ENCODE results near the gene RPP25.

DNA sequence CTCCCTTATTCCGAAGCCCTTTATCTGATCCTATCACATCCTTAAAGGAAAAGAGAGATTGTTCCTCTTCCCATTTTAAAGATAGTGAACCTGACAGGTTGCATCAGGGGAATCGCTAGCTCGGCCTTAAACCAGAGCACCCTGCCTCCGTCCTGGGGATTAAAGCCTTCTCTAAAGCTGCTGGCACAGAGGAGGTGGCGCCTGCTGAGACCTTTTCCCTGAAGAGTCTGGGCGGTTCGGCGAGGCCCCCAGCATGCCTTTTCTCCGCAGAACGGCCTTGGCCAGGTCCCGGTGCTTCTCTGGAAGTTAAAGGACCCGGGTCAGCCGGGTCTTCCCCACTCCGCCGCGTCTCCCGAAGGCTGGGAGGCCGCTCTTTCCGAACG lies 50.5 kb downstream of the RPP25 start:
- TF ChIP-seq, protein P1, sequence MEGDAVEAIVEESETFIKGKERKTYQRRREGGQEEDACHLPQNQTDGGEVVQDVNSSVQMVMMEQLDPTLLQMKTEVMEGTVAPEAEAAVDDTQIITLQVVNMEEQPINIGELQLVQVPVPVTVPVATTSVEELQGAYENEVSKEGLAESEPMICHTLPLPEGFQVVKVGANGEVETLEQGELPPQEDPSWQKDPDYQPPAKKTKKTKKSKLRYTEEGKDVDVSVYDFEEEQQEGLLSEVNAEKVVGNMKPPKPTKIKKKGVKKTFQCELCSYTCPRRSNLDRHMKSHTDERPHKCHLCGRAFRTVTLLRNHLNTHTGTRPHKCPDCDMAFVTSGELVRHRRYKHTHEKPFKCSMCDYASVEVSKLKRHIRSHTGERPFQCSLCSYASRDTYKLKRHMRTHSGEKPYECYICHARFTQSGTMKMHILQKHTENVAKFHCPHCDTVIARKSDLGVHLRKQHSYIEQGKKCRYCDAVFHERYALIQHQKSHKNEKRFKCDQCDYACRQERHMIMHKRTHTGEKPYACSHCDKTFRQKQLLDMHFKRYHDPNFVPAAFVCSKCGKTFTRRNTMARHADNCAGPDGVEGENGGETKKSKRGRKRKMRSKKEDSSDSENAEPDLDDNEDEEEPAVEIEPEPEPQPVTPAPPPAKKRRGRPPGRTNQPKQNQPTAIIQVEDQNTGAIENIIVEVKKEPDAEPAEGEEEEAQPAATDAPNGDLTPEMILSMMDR (IDR thresholded peaks at IDR 0.05): no peak
- TF ChIP-seq POLR2A (IDR thresholded peaks at IDR 0.05): no peak

All from thyroid gland (tissue), 4 donors.